Measurements from ENCODE around the gene GALNT14.

Gene GALNT14

GRCh38 chr2:30968660-30969397, 169.4 kb downstream of the GALNT14 start:
- DNase-seq, result no peak

DNA sequence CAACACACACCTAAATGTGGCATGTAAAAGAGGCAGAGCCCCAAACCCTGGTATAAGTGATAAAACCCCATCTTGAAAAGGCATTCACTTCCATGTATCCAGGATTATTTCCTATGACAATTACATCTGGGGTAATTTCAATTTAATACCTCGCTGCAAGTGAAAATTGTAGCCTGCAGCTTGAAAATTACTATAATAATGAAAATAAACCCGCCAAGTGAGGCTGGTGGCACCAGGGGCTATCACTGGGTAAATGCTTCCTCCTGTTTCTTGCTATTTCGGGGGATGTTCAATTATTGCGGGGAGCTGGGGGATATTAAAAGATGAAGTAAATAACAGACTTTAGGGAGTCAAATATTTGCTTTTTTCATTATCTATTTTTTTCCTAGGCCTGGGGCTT, 171.5 kb downstream of the GALNT14 start:
- no peak for DNase-seq

DNA sequence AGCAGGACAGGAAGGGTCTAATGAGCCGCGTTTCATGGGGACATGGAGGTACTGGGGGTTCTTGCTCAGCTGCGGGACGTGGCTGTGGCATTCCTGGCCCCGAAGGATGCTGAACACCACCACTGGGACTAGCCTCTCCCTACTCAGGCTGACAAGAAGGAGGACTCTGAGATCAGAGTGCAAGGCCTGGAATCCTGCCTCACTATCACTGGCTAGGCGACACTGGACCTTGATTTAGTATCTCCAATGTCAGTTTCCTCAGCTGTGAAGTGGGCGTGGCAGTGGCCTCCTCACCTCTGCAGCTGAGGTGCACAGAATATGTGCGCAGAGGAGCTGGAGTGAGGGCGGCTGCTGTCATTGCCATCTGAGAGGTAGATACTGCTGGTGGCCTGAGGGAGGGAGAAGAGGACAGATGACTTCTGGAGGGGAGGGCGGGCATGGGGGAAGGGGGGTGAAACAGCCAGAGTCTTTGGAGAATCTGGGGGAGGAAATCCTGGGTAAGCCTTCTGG, 173.2 kb downstream of the GALNT14 start:
- no peak for DNase-seq

DNA sequence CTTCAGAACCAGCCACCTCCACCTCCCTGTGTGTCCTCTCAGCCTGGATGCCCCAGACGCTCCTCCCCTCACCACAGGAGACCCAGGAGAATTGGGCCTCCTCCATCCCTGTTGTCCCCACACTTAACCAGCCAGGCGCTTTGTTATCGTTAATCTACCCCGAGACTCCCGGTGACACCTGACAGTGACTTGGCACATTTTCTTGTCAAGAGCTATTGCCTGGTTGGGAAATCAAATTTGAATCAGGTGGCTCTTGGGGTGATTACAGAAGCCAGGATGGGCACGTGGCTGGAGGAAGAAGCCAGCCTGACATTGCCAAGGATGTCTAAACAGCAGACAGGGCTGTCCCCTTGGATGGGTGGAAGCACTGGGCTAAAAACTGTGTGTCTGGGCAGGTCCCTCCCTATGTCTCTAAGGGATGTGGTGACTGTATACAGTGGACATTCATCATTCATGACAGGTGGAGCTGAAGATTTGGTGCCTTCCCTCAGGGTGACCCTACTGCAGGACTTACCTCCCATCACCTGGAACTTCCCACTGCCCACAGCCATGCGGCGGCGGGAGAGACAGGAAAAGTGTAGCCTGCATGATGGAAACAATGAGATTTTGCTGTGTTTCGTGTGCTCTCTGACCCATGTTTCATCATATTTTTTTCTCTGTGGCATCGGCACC, 173.8 kb downstream of the GALNT14 start:
- DNase-seq, result no peak

- DNase-seq, result no peak
Observed at GRCh38 chr2:30963184-30963583, 175.1 kb downstream of the GALNT14 start.

DNA sequence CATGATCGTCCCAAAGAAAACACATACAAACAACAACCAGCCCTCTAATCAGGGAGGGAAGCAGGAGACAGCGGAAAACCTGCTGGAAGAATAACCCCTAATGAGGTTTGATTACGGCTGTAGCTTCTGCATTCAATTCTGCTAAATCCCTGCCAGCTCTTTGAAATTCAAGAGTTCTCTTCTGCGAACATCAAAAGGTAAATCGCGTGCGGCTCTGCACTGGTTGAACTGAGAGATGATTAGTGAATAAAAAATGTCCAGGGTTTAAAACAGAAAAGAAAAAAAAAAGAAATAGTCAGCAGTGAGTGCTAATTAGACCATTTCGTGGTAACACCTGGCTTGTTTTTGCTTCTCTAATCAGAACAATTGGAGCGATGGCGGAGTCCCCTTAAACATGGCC, 178.0 kb downstream of the GALNT14 start:
- no peak for DNase-seq

- DNase-seq, result no peak
Observed at GRCh38 chr2:30959653-30960052, 178.6 kb downstream of the GALNT14 start.

GRCh38 chr2:30958918-30959265, 179.3 kb downstream of the GALNT14 start:
- DNase-seq, result no peak

DNA sequence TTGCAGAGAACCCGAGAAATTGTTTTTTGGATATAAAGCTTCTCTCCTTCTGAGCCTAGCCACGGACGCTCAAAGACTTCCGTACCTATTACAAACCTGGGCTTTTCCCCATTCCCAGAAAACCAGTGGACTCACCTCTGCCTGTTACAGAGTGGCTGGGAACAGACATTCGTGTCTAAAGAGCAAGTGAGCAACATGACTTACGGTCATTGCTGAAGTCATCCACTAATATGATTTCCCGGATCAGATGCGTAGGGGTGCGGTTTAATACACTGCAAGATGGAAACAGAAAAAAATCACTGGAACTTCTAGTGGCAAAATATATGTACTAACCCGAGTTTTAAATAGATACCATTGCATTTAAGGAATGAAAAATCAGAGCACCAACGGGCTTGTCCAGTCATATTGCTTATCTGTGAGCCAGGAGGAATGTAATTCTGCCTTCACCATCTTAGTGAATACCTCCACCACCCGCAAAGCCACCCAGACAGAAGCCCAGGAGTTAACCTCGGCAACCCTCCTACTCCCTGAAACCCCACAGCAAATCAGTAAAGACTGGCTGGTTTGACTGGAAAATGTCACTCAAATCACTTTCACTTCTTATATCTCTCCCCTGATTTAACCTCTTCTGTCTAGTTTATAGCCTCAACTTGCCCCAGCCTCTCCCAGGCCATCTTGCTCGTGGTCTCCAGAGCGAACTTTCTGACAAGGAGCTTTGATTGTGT, 179.9 kb downstream of the GALNT14 start:
- DNase-seq, result no peak

DNA sequence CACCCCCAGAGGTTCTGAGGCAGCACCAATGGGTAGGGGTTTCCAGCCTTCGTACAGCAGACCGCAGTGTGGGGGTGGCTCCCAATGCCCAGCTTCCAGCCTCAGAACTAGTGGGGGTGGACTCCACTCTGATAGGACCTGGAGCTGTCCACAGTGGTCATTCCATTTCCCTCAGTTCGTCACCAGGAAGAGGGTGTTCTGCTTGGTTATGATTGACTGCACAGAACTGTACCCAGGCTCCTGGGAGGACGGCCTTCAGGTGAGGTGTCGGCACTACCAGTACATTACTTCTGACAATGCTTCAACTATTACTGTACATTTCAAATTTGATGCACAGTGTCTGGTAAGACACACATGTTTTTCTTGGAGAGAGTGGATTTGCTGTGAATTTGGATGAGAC, 180.6 kb downstream of the GALNT14 start:
- no peak for DNase-seq

DNA sequence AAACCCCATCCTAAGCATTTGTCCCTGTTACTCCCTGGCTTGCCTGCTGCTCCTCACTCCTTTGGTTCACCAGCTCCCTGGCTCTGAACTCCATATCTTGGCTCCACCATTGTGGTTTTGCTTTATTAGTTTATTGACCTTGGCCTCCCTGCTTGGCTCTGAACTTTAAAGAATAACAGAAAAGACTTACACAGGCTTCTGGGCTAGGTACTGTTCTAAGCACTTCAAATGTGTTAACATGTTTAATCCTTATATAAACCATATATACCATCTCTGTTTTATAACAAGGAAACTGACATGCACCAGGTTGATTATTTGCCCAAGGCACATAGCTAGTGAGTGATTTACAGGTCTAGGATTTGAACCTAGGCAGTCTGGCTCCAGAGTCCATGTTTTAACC, 181.2 kb downstream of the GALNT14 start:
- no peak for DNase-seq

- no peak for DNase-seq
Observed at GRCh38 chr2:30955516-30956132, 182.6 kb downstream of the GALNT14 start.

DNA sequence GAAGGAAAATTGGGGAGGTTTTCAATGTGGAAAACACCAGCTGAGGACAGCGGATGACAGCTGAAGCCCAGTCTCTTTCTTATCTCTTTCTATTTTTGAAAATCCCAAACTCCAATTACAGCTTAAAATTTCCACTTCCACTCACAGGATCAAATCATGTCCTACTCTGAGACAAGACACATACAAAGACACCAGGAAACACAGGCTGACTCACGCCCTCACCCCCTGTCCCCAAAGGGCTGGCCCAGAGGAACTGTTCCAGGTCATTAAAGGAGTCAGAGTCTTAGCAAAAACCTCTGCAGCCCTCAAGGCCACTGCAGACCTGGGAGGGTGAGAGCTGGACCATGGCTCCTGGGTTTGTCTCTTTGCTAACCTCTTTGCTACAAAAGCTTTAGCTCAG, 187.9 kb downstream of the GALNT14 start:
- no peak for DNase-seq

DNA sequence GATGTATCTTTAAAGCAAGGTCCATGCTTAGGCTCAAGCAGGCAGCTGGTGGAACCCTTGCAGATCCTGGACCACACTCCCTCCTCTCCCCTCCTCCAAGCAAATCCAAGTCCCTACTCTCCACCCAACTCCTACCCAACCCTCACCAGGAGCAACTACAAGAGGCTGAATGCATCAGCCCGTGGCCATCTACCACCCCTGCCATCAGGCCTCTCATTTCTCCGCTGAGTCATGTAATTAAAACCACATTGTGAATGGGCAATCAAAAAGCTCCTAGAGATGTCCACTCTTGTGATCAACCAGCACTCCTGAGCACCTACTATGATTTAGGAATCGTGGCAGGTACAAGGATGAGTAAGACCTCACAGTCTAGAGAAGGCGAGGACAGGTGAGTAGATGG, 188.8 kb downstream of the GALNT14 start:
- no peak for DNase-seq

- no peak for DNase-seq
Observed at GRCh38 chr2:30948857-30949256, 189.4 kb downstream of the GALNT14 start.

- no peak for DNase-seq
Observed at GRCh38 chr2:30948130-30948529, 190.1 kb downstream of the GALNT14 start.

GRCh38 chr2:30947686-30948085, 190.6 kb downstream of the GALNT14 start:
- DNase-seq, result no peak

- DNase-seq, result no peak
Observed at GRCh38 chr2:30942419-30942818, 195.8 kb downstream of the GALNT14 start.

DNA sequence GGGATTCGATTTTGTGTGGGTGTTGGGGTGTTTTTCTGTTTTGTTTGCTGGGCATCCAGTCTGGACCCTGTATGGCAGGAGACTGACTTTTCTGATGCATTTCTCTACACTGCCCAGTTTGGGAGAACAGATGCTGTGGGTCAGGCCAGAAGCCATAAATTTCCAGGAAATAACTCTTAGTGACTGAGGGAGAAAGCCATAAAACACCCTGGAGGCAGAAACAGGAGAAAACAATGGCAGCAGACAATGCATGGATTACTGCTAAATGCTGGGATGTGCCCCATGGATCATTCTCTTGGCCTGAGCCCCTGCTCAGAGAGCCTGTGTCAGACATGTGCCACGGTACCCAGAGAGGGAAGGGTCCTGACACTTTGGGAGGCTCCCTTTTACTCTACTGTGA, 197.4 kb downstream of the GALNT14 start:
- no peak for DNase-seq

GRCh38 chr2:30939364-30939763, 198.9 kb downstream of the GALNT14 start:
- no peak for DNase-seq

DNA sequence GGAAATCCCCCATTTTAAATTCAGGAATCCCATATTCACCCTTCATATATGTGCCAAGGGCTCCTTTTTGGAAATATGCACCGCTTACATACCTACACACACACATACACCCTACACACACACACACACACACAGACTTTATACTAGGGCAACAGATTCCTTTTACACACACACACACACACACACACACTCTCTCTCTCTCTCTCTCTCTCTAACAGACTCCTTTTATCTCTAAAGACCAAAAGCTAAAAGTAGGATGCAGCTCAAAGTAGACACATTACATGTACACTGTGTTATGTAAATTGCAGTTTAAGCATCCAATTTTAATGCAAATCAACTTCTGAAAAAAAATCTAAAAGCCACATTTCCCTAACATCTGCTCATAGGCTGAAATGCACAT, 200.0 kb downstream of the GALNT14 start:
- DNase-seq, result no peak

DNA sequence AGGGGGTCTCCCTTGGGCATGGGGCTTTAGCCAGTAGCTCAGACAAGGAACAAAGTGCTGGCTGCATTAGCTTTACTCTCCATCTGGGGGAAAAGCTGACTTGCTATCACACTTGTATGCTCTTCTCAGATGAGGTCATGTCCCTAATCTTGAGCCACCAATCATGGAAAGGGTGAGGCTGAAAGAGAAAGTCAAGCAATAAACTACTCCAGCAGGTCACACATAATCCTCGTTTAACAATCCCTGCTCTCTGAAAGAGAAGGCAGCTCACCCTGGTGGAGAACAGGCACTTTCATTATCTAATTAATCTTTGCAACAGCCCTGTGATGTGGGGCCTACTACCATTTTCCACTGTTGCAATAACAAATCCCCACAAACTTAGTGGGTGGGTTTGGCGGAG, 201.3 kb downstream of the GALNT14 start:
- DNase-seq, result no peak

GRCh38 chr2:30935795-30936194, 202.4 kb downstream of the GALNT14 start:
- no peak for DNase-seq

- no peak for DNase-seq
Observed at GRCh38 chr2:30934066-30934465, 204.2 kb downstream of the GALNT14 start.

Measured in NCI-H146 (cell line).